Naive B cell (primary cell): ENCODE results near the gene EFNB1. TPM values are rescaled to one million over a fixed set of nuclear protein-coding genes. Genes with fewer than 3 reads are reported as not detected.
A peak's percentile ranks its signal among the peaks of the same experiment; 100 is the strongest.
"Not testable (repeated sequence)": the region's sequence is repeated elsewhere in the genome, so short reads cannot be mapped to it uniquely, and the experiment has no call there.

Experiments used
- ATAC-seq, 2 donors: fragments of 150-1000 bp; cut with Tn5 transposase; 2 replicates each; pipeline ENCODE4 v1.10.0; 2021; ENCODE audit warnings: low read depth in 2 of 2, mild to moderate bottlenecking in 2 of 2, moderate library complexity in 2 of 2
- DNase-seq: peaks from one replicate; pipeline ENCODE4 v3.0.0; 2022
- H3K27ac Mint-ChIP-seq, 6 donors: one replicate each; pipeline ENCODE4 v1.8.0; 2020 to 2022; ENCODE audit warnings: mild to moderate bottlenecking in 6 of 6, mixed read lengths in 6 of 6, moderate library complexity in 5 of 6, inconsistent platforms in 2 of 6
- H3K27me3 Mint-ChIP-seq, 3 donors: one replicate each; pipeline ENCODE4 v1.8.0; 2021 to 2022; ENCODE audit warnings: mixed read lengths in 3 of 3, mild to moderate bottlenecking in 1 of 3
- H3K36me3 Mint-ChIP-seq, 2 donors: one replicate each; pipeline ENCODE4 v1.8.0; 2020 to 2022; ENCODE audit warnings: mixed read lengths in 2 of 2, inconsistent platforms in 1 of 2, mild to moderate bottlenecking in 1 of 2
- H3K4me1 Mint-ChIP-seq, 3 donors: one replicate each; pipeline ENCODE4 v1.8.0; 2020 to 2022; ENCODE audit warnings: mixed read lengths in 3 of 3, inconsistent platforms in 1 of 3, mild to moderate bottlenecking in 1 of 3, moderate library complexity in 1 of 3
- H3K4me3 Mint-ChIP-seq, 8 donors: one replicate each; pipeline ENCODE4 v1.8.0; 2020 to 2022; ENCODE audit warnings: mild to moderate bottlenecking in 8 of 8, mixed read lengths in 8 of 8, moderate library complexity in 8 of 8, inconsistent platforms in 2 of 8
- H3K9me3 Mint-ChIP-seq, 7 donors: one replicate each; pipeline ENCODE4 v1.8.0; 2020 to 2022; ENCODE audit warnings: mixed read lengths in 7 of 7, mild to moderate bottlenecking in 5 of 7, inconsistent platforms in 2 of 7, moderate library complexity in 1 of 7
- polyA plus RNA-seq, 6 donors: library from polyadenylated mRNA; unstranded; fragments of 300-500 nt; fragmentation: Illumina TruSeq; gene quantifications; one replicate each; pipeline ENCODE4 v1.2.3, GENCODE V29; 2021; ENCODE audit warnings: low read depth in 6 of 6

The EFNB1 gene
- 1 to 10 TPM in 5 of 6 donors, not detected in 1; 1.3 to 2.6 (median 2.2) TPM for polyA plus RNA-seq

DNA sequence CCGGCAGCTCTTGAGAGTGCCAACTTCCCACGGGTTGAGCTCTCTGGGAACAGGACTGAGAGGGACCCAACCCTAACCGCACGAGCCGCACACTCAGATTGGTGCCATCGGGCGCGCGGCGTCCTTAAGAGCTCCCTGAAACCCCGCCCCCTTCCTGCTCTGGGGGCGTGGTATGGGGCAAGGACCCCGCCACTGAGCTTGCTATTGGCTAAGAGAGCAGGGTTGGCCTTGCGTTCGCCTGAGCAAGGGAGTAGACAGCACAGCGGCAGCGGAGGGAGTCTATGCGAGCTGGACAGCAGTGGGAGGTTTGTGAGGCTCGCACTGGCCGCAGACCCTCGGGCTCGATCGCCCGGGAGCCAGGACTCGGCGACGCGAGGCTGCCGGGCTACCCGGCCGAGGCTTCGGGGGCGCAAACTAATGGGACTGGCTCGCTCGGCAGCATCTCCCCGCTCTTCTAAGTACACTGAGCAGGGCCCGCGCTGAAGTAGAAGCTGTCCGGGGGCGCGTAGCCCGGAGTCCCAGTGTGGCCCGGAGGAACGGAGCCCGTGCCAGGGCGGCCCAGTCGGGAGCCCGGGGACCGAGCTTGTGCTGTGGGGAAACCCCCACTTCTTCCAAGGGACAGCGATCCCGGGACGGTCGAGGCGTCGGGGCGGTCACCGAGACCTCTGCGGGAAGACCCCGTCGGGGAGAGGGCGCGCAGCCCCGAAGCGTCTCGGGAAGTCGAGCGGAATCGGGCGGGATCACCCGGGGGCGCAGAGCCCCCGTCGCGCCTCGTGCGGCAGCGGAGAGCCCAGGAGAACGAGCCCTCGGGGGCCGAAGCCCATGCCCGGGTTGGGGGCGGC lies at the start of gene EFNB1:
TSS of gene EFNB1 (plus strand) at position 282 of the 842 bp plus-strand sequence. CDS start 756 bp downstream, outside the sequence.
- ATAC-seq: peak; percentile 85 to 89
- Mint-ChIP-seq H3K36me3 (no peaks in the 10 kb centered on the region), H3K4me1 (peaks cover 22 to 40% (median 28%) of the 10 kb centered on the region in 3 donors), H3K27ac (peak within 1 kb of the TSS; percentile 78 to 96 (median 89)), H3K4me3 (peak within 1 kb of the TSS; percentile 88 to 97 (median 94)), H3K9me3 (peaks cover 0 to 2% (median 0%) of the 10 kb centered on the region in 7 donors), H3K27me3 (peaks cover 0 to 21% (median 9%) of the 10 kb centered on the region in 3 donors)
- DNase-seq: peak; percentile 83

DNA sequence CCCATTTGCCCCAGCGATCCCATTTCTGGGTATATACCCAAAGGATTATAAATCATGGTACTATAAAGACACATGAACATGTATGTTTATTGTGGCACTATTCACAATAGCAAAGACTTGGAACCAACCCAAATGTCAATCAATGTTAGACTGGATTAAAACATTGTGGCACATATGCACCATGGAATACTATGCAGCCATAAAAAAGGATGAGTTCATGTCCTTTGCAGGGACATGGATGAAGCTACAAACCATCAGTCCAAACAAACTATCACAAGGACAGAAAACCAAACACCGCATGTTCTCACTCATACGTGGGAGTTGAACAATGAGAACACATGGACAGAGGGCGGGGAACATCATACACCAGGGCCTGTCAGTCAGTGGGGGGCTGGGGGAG lies 47.5 kb upstream of the EFNB1 start:
- H3K9me3 Mint-ChIP-seq: peaks cover 2 to 21% (median 8%) of the 10 kb centered on the region in 7 donors
- H3K27ac Mint-ChIP-seq, DNase-seq, H3K36me3 Mint-ChIP-seq, H3K27me3 Mint-ChIP-seq, H3K4me3 Mint-ChIP-seq, ATAC-seq, H3K4me1 Mint-ChIP-seq: not testable (repeated sequence)

DNA sequence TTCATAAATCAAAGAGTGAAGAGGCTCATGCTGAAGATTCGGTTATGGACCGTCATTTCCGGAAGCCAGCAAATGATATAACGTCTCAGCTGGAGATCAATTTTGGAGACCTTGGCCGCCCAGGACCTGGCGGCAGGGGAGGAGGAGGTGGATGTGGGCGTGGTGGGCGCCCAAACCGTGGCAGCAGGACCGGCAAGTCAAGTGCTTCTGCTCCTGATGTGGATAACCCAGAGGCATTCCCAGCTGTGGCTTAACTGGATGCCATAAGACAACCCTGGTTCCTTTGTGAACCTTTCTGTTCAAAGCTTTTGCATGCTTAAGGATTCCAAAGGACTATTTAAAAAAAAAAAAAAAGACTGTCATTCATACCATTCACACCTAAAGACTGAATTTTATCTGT lies 44.0 kb upstream of the EFNB1 start:
- DNase-seq: no peak
- Mint-ChIP-seq H3K4me1 (no peaks in the 10 kb centered on the region), H3K27me3 (peaks cover 0 to 9% (median 0%) of the 10 kb centered on the region in 3 donors), H3K36me3 (no peaks in the 10 kb centered on the region), H3K27ac (no peak overlapping the region), H3K4me3 (no peak overlapping the region), H3K9me3 (peaks cover 0 to 13% (median 6%) of the 10 kb centered on the region in 7 donors)
- ATAC-seq: no peak

DNA sequence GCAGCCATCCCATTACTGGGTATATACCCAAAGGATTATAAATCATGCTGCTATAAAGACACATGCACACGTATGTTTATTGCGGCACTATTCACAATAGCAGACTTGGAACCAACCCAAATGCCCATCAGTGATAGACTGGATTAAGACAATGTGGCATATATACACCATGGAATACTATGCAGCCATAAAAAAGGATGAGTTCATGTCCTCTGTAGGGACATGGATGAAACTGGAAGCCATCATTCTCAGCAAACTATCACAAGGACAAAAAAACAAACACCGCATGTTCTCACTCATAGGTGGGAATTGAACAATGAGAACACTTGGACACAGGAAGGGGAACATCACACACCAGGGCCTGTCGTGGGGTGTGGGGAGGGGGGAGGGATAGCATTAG lies 42.2 kb upstream of the EFNB1 start:
- not testable (repeated sequence) for DNase-seq, H3K4me3 Mint-ChIP-seq, H3K27ac Mint-ChIP-seq, H3K36me3 Mint-ChIP-seq, H3K27me3 Mint-ChIP-seq, ATAC-seq, H3K9me3 Mint-ChIP-seq, H3K4me1 Mint-ChIP-seq

DNA sequence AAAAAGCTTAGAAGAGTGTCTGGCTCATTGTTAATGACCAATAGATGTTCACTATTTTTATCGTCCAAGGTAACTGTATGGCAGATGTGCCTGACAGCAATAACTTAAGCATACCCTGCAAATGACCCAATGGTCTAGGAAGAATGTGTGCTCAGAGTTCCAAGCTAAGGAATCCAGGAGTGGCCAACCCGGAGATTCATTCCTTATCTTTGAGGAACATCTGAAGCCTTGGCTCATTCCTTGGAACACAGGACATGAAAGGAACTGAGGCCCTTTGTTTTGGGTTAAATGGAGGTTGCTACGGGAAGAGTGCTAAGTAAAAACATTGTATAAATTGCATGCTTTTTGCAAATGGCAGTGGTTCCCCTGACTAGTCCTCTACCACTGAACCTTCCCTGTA lies 38.9 kb upstream of the EFNB1 start:
- H3K27ac Mint-ChIP-seq: peak overlapping the region in 1 of 6 donors; percentile 6
- no peaks in the 10 kb centered on the region for H3K4me1 Mint-ChIP-seq
- H3K4me3 Mint-ChIP-seq: no peak overlapping the region
- ATAC-seq (no peak), DNase-seq (no peak)
- H3K9me3 Mint-ChIP-seq: peaks cover 0 to 9% (median 2%) of the 10 kb centered on the region in 7 donors
- H3K27me3 Mint-ChIP-seq: peaks cover 0 to 17% (median 0%) of the 10 kb centered on the region in 3 donors
- H3K36me3 Mint-ChIP-seq: no peaks in the 10 kb centered on the region

DNA sequence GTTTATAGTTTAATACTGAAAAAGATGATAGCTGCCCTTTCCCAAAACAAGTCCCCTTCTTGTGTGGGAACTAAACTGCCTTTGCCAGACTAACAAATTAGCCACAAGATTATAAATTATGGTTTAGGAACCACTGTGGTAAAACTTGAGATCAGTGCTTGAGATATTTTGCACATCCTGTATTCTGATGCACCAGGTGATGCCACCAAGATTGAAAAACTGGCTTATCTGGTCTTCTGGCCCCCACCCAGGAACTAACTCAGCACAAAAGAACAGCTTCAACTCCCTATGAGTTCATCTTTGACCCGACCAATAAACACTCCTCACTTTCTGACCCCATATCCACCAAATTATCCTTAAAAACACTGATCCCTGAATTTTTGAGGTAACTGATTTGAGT lies 36.7 kb upstream of the EFNB1 start:
- Mint-ChIP-seq H3K36me3 (no peaks in the 10 kb centered on the region), H3K4me3 (no peak overlapping the region), H3K9me3 (peaks cover 0 to 11% (median 2%) of the 10 kb centered on the region in 7 donors), H3K27me3 (peaks cover 8 to 28% (median 9%) of the 10 kb centered on the region in 3 donors), H3K27ac (no peak overlapping the region), H3K4me1 (no peaks in the 10 kb centered on the region)
- DNase-seq: no peak
- no peak for ATAC-seq

DNA sequence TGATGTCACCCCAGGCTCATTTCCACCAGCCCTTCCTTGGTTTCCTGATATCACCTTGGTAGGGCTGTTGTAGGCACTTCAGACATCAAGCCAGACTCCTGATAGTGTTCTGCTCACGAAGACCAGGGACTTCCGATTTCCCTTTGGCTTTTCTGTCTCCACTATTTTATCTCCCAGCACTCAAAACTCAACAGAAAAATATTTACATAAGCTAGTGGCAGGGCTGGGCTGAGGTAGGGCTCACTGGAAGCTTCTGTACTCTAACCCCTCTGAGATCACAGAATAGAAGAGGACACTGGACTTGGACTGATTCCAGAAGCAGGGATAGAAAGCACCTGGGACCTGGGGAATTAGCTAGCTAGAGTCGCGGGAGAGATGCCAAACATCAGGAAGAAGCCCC lies 34.4 kb upstream of the EFNB1 start:
- ATAC-seq (no peak), DNase-seq (no peak)
- H3K27me3 Mint-ChIP-seq: peaks cover 8 to 19% (median 9%) of the 10 kb centered on the region in 3 donors
- no peak overlapping the region for H3K27ac Mint-ChIP-seq
- peaks cover 0 to 9% of the 10 kb centered on the region in 2 donors for H3K36me3 Mint-ChIP-seq
- H3K9me3 Mint-ChIP-seq: peaks cover 2 to 34% (median 19%) of the 10 kb centered on the region in 7 donors
- H3K4me1 Mint-ChIP-seq: no peaks in the 10 kb centered on the region
- H3K4me3 Mint-ChIP-seq: no peak overlapping the region

DNA sequence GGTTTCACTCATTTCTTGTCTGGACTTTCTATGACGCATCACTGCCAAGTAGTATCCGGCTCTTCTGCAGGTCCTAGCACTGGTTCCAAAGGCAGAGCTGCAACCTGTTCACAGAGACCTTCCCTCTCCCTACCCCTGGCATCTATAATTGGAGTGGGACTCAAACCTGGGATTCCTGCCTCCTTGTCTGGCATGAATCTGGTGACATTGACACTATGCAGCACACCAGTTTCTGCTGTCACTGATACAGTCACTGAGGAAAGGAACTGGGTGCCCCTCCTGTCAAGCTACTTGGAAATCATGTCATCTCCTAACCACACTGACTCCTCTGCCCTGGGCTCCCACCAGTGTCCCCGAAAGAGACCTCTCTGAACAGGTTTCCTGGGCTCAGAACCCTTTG lies 33.1 kb upstream of the EFNB1 start:
- peaks cover 8 to 28% (median 13%) of the 10 kb centered on the region in 3 donors for H3K27me3 Mint-ChIP-seq

DNA sequence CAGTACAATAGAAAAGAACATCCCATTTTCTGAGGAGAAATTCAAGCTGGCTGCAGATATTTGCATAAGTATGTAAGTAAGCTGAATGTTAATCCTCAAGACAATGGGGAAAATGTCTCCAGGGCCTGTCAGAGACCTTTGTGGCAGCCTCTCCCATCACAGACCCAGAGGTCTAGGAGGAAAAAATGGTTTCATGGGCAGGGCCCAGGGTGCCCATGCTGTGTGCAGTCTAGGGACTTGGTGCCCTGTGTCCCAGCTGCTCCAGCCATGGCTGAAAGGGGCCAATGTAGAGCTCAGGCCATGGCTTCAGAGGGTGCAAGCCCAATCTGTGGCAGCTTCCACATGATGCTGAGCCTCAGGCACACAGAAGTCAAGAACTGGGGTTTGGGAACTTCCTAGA lies 30.4 kb upstream of the EFNB1 start:
- DNase-seq, H3K4me1 Mint-ChIP-seq, H3K27ac Mint-ChIP-seq, ATAC-seq, H3K4me3 Mint-ChIP-seq: not testable (repeated sequence)
- Mint-ChIP-seq H3K27me3 (peaks cover 8 to 32% (median 16%) of the 10 kb centered on the region in 3 donors), H3K9me3 (peaks cover 6 to 39% (median 27%) of the 10 kb centered on the region in 7 donors), H3K36me3 (peaks cover 0 to 23% of the 10 kb centered on the region in 2 donors)

More for the DNA sequence above, 33.1 kb upstream of the EFNB1 start:
- no peak overlapping the region for H3K27ac Mint-ChIP-seq
- ATAC-seq (no peak), DNase-seq (no peak)
- H3K9me3 Mint-ChIP-seq: peaks cover 8 to 47% (median 28%) of the 10 kb centered on the region in 7 donors
- H3K4me1 Mint-ChIP-seq: no peaks in the 10 kb centered on the region
- peaks cover 0 to 21% of the 10 kb centered on the region in 2 donors for H3K36me3 Mint-ChIP-seq
- no peak overlapping the region for H3K4me3 Mint-ChIP-seq

DNA sequence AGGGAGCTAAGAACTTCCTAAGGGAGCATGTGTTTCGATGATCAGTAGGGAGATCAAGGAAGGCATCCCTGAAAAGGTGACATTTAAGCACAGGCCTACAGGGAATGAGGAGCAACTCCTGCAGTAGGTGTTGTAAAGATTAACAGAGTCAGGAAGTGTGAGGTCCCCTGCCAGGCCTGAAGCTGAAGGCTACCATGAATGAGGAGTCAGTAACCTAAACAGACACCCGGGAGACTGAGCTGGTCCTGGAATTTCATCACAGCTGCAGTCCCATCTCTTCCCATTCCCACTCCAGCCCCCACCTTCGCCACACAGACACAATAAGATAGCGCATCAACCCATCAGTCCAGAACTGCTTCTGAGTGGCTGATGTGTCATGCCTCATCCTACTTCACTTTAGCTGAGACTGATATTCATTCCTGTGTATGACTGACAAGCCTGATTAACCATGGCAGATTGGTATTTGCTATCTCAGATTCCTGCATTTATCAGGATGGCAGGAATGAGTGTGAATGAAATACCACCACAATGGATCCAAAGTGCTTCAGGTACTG lies 27.0 kb upstream of the EFNB1 start:
- Mint-ChIP-seq H3K27me3 (peaks cover under 1 to 29% (median 12%) of the 10 kb centered on the region in 3 donors), H3K4me1 (no peaks in the 10 kb centered on the region), H3K36me3 (peaks cover 0 to 23% of the 10 kb centered on the region in 2 donors), H3K4me3 (no peak overlapping the region), H3K9me3 (peaks cover 6 to 39% (median 26%) of the 10 kb centered on the region in 7 donors), H3K27ac (no peak overlapping the region)
- no peak for ATAC-seq
- no peak for DNase-seq

DNA sequence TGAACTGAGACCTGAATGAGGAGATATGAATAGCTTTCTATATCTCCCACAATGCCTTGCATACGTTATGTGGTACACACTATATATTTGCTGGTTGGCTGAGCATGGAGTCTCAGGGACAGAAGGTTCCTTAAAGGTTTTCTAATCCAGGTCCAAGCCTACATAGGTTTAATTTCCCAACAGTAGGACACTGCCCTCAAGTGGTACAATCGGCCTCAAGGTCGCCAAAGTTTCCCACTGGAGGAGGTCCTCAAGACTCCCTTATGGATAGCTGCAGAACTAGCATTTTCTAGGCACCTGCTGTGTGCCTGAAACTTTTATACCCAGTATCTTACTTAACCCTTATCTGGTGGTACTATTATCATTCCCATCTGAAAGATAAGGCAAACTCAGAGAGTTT lies 21.0 kb upstream of the EFNB1 start:
- Mint-ChIP-seq H3K27me3 (peaks cover 9 to 38% (median 14%) of the 10 kb centered on the region in 3 donors), H3K4me3 (no peak overlapping the region), H3K4me1 (no peaks in the 10 kb centered on the region), H3K27ac (peak overlapping the region in 1 of 6 donors; percentile 23), H3K9me3 (no peaks in the 10 kb centered on the region), H3K36me3 (no peaks in the 10 kb centered on the region)
- DNase-seq (no peak), ATAC-seq (no peak)

DNA sequence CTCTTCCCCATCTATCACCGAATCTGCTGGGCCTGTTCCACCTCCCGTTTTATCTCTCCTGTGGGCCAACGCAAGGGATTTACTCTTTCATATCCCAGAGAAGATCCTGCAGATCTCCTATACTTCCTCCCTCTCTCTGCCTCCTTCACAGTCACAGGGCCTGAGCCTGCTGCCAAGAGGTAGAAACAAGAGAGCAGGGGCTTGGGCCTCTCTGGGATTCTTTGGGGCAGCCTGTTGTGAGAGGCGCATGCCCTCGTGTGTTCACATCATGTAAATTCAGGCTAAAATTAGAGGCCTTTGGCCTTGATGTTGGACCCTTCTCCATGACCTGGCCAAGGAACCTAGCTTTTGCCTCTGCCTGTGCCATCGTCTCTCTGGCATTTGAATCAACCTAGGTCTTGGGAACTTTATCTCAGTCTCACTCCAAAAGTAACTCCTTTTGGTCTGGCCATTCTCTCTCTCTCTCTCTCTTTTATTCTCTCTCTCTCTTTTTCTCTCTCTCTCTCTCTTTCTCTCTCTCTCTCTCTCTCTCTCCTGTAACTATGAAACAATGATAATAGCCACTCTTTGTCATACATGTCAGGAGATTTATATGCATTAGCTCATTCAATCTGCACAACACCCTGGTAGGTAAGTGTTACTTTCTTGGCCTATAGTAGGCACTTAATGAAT lies 20.0 kb upstream of the EFNB1 start:
- ATAC-seq (no peak), DNase-seq (no peak)
- no peaks in the 10 kb centered on the region for H3K4me1 Mint-ChIP-seq
- H3K27me3 Mint-ChIP-seq: peaks cover 8 to 39% (median 9%) of the 10 kb centered on the region in 3 donors
- peaks cover 0 to 4% (median 0%) of the 10 kb centered on the region in 7 donors for H3K9me3 Mint-ChIP-seq
- no peak overlapping the region for H3K4me3 Mint-ChIP-seq
- no peaks in the 10 kb centered on the region for H3K36me3 Mint-ChIP-seq
- peak overlapping the region in 1 of 6 donors; percentile 25 for H3K27ac Mint-ChIP-seq

DNA sequence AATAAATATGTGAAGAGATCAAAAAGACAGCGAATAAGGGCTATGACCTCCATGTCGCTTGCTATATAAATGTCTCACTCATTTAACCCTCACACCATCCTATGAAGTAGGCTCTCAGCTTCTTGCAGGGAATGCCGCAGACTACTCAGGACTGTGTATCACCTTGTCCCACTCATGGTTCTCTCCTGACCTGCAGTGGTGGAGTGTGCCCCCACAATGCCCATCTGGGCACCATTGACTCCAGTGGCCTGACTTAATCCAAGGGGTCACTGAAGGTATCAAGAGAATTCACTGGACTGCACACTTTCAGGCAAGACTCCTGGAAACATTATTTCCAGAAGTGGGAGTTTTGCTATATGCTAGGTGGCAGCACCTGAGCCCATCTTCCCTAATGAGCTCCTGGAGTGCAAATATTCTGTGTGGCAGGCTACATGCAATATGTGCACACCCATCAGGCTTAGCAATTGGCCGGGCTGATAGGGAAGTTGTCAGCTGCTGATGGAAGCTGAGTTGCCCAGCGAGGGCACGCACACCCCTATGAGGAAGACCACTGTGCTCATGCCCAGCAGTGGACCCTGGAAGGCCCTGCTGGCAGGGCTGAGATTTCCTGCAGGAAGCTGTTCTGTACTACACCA lies 8.2 kb upstream of the EFNB1 start:
- Mint-ChIP-seq H3K4me1 (no peaks in the 10 kb centered on the region), H3K9me3 (peaks cover 0 to 2% (median 0%) of the 10 kb centered on the region in 7 donors), H3K36me3 (no peaks in the 10 kb centered on the region), H3K27me3 (peaks cover 5 to 17% (median 12%) of the 10 kb centered on the region in 3 donors), H3K4me3 (no peak overlapping the region), H3K27ac (no peak overlapping the region)
- ATAC-seq: no peak
- no peak for DNase-seq
